Measurements from ENCODE around the gene CNTNAP5.

The CNTNAP5 gene

DNA sequence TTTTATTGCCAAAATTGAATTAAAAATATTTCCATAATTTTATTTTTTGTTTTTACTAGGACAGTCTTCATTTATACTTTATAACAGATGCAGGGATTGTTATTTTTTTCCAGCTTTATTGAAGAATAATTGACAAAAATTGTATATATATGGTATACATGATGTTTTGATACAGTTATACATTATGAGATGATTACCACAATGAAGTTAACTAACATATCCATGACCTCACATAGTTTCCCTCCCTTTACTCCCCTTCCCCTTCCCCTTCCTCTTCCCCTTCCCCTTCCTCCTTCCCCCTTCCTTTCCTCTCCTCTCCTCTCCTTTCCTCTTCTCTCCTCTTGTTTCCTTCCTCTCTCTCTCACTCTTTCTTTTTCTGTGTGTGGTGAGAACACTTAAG, 700.1 kb downstream of the CNTNAP5 start:
- DNase-seq: no peak

DNA sequence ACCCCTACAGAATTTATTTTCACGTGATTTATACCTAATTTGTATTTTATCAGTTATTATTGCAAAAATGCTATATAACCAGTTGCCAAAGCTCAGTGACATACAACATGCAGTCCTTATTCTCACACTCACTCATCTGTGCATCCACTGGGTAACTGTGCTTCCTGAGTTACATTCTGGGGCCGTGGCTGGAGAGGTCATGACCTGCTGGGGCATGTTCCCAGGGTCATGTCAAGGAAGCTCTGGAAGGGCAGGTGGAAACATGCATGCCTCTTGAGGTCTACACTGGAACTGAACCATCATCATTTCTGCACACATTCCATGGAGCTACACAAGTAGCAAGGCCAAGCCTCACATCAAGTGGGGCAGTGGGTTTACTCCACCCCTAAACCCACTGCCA, 715.5 kb downstream of the CNTNAP5 start:
- no peak for DNase-seq

DNA sequence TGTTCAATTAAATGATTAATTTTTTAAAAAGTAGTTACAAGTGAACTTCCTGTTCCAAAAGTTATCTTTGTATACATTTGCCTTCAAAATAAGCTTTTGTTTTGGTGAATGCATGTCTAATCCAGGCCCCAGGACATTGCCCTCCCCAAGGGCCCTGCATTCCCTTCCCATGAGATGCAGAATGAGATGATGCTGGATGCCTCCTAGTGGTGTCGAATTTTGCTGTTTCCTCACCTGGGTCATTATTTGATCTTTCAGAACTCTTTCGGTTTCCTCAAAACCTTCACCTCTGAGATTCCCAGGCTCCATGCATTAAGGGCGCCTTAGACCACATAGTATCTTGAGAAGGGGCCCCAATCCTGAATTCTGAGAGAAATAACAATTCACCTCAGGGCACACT, 728.8 kb downstream of the CNTNAP5 start:
- no peak for DNase-seq

GRCh38 chr2:124755386-124755785, 730.3 kb downstream of the CNTNAP5 start:
- DNase-seq: no peak

DNA sequence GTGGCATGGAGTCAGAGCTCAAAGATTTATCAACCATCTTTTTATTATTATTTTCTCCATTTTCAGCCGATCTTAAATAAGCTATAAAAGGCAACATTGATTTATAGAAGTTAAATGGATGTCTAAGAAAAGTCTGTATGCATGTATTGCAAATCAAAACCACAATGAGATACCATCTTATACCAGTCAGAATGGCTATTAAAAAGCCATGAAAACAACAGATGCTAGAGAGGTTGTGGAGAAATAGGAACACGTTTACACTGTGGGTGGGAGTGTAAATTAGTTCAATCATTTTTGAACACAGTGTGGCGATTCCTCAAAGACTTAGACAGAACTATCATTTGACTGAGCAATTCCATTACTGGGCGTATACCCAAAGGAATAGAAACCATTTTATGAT, 731.0 kb downstream of the CNTNAP5 start:
- no peak for DNase-seq

GRCh38 chr2:124762388-124762787, 737.3 kb downstream of the CNTNAP5 start:
- DNase-seq: no peak

DNA sequence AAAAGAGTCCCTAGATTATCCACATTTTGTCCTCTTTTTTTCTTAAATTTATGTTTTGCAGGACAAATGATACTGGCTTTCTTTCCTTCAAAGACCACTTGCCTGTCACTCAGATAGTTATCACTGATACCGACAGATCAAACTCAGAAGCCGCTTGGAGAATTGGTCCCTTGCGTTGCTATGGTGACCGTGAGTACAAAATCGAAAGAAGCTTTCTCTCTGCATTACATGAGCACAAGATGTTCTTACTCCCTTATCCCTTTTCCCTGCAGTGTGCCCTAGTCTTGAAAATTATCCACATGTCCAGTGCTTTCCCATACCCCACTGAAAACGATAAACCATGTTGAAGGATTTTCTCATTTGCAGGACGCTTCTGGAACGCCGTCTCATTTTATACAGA, 738.5 kb downstream of the CNTNAP5 start:
- no peak for DNase-seq

DNA sequence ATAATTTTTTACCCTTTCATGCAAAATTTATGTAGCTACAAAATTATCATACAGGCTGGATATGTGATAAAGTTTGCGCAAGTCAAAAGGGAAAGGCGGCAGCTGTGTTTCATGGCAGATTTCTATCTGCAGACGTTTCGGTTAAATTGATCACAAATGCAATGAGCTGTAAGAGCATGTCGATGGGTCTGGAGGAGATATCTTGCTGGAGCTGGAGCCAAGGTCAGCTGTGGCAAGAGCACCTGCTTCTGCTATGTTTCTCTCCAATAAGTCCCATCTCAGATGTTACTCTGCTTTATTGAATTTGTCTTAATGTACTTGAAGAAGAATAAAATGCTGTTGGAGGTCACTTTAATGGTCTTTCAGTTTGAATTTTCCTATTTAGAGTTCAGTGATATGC, 749.7 kb downstream of the CNTNAP5 start:
- DNase-seq: no peak

DNA sequence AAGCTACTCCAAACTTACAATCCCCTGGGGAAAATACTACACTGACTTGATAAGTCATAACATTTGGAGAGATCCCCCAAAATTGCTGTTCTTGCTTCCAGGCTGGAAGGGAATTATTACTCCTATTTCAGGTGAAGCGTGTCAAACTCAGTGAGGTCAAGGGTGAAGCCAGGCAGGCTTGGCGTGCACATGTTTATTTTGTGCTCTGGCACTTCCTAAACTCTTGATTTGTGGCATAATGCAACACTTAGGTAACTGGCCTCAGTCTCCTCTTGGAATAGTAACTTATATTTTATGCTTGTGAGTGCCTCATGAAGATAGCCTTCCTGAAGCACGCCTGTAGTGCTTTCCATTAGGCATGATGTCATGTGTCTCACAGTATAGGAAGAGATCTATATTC, 751.2 kb downstream of the CNTNAP5 start:
- no peak for DNase-seq

DNA sequence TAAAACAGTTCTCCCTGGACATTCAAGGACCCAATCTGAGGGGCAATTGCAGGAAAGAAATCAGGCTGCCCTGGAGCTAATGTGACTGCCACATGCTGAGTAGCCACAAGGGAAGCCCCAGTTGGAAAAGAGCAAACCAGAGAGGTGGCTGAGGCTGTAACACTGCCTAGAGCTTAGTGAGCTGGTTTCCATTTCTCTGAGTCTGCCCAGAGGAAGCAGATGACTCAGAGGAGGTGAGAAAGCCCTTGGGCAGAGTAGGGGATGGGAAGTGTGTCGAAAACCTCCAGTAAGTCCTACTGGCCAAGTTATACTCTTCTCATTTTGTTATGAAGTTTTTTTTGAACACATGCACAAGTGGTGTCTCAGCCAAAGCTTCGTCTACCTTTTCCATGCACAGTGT, 753.0 kb downstream of the CNTNAP5 start:
- no peak for DNase-seq

DNA sequence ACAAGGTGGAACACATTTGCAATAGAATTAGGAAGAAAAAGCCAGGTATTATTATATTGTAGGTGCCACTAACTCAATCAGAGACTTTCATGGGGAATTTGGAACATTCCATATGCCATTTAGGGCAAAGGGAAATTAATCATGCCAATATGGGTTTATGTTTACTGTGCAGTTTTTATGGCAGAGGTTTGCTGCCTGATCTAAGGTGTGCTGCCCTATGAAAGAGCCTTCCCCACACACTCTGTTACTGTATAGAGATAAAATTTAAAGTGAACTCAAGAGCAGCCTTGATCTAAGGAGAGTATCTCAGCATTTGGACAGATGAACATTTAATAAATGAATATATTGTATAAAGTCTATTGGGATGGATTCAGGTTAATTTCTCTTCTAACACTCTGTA, 771.6 kb downstream of the CNTNAP5 start:
- no peak for DNase-seq

GRCh38 chr2:124797049-124797448, 772.0 kb downstream of the CNTNAP5 start:
- no peak for DNase-seq

GRCh38 chr2:124798551-124798950, 773.5 kb downstream of the CNTNAP5 start:
- no peak for DNase-seq

DNA sequence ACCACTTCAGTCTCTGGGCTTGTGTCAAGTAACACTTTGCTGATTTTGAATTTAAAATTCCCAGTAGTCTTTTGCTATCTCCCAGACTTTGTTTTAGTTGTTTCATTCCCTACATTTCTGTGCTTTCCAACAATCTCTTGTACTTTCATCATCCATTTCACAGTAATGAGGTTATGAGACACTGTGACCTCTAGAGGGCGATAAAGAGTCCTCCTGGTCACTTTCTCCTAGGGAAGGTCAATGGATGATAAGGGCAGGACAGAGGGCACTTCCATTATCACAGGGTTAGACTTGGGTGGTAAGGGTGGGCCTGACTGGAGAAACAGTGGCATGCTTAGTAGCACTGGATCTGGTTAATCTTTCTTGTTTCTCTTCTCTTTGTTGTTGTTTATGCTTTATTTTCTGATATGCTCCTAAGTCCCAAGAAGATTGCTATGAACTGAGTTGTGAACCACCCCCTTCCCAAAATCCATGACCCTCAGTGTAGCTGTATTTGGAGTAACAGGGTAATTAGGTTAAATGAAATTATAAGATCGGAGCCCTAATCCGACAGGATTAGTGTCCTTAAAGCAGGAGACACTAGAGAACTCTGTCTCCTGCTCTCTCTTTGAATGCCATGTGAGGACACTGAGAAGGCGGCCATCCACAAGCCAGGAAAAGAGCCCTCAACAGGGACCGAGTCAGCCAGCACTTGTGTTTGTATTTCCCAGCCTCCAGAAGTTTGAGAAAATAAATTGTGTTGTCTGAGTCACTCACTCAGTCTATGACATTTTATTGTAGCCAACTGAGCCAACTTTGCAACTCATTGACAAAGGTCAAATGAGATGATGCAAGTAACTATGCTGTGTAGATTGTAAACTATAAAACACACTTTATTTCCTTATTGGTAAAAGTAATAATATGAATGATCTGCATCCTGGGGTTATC, 779.2 kb downstream of the CNTNAP5 start:
- no peak for DNase-seq

GRCh38 chr2:124805060-124805459, 780.0 kb downstream of the CNTNAP5 start:
- DNase-seq: no peak

DNA sequence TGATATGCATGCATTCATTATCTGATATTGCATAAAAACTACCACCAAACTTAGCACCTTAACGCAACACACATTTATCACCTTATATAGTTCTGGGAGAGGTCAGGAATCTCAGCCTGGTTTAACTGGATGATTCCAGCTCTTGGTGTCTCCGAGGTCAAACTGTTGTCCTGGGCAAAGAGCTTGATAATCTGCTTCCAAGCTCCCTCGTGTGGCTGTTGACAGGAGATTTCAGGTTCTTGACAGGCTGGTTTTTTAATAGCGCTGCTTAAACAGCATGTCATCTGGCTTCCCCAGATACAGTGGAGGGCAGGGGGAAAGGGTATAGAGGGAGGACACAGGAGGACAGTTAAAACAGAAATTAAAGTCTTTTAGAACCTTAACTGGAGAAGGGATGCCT, 785.0 kb downstream of the CNTNAP5 start:
- DNase-seq: no peak

- no peak for DNase-seq
Observed at GRCh38 chr2:124814968-124815745, 790.1 kb downstream of the CNTNAP5 start.

- no peak for DNase-seq
Observed at GRCh38 chr2:124816007-124816406, 790.9 kb downstream of the CNTNAP5 start.

DNA sequence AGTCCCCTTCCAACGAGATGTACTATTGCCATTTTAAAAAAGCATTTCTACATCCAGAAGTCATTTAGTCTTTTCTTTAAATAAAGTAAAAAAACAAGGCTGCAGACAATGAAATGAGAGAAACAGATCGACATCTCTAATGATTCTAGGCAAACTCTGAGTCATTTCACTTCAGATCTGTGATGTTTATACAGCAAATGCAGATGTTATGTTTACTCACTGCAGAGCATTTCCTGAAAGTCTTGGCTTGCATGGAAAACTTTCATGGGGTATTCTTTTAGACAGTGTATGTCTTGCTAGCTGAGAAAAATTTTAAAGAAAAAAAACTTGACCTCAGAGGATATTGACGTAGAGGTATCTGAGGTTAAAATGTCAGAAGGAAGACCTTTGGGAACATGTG, 797.4 kb downstream of the CNTNAP5 start:
- no peak for DNase-seq

DNA sequence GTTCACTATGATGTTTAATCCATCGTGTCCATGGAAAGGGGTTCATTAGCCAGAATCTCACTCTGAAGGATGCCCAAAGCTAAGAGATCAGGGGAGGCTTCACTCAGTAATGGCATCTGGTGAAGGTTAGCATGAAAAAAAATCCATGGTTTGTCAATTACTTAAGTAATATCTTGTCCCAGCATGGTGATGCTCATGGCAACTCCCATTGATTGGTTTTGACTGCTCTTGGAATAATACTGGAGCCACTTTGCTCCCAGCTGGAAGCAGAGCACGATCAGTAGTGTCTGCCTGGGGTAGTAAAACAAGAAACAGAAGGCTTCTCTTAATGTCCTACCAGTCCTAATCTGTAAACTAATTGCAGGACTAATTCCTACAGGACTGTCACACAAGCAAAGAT, 799.4 kb downstream of the CNTNAP5 start:
- no peak for DNase-seq

- no peak for DNase-seq
Observed at GRCh38 chr2:124832521-124832920, 807.4 kb downstream of the CNTNAP5 start.

- no peak for DNase-seq
Observed at GRCh38 chr2:124834331-124834730, 809.2 kb downstream of the CNTNAP5 start.

- DNase-seq: no peak
Observed at GRCh38 chr2:124835331-124835730, 810.2 kb downstream of the CNTNAP5 start.

DNA sequence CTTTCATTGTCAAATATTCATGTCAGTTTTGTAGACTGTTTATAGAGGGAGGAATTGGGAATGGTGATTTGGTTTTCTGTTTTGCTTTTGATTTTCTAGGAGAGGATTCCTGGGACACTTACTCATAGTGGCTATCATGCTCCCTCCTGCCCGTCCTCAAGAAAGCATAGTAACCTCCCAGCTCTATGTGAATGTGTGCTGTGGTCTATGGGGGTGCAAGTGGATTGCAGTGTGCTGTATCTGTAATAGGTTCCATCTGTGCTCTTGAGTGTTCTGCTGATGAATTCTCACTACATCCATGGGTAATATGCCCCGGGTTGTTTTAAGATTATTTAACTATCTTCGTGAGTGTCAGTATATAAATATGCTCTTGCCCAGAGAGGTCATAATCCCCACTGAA, 811.3 kb downstream of the CNTNAP5 start:
- DNase-seq: no peak

All from CD4-positive, alpha-beta T cell treated with Interleukin-15 for 1 hour (primary cell).